ENCODE results near the gene BEND4.

DNA sequence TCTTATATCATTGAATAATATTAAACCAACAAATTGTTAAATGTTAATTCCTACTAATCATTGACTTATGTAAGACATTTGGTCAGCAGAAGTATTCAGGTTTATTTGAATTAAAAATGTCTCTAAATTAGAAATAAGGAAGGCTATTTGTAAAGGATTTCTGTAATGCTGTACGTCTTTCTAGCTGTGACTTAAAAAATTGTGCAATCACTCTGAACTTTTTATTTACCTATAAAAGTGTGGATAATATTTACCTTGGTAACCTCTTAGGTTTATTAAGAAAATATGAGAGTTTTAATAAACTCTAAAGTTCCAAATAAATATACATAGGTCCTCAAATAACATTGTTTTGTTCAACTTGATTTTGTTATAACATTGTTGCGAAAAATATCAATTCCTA lies 85.2 kb downstream of the BEND4 start:
- no peak for TF ChIP-seq CTCF (IDR thresholded peaks at IDR 0.05; ENCODE audit: insufficient read depth, low read length, poor library complexity, severe bottlenecking)
- no peak for TF ChIP-seq EZH2phosphoT487 (conservative IDR thresholded peaks at IDR 0.05; ENCODE audit: low read length)
